SK-N-MC (cell line): ENCODE results near the gene FAXDC2.

Experiments
- EZH2 ChIP-seq: fragments of 200-600 bp; sonication (generic); IDR thresholded peaks from one replicate; pipeline ENCODE4 v1.6.1; 2017; ENCODE audit warnings: antibody characterized with exemption
- FOXP2 ChIP-seq: optimal IDR thresholded peaks from 2 replicates; pipeline ENCODE3; 2011; ENCODE audit warnings: mild to moderate bottlenecking, moderate library complexity; ENCODE audit not compliant: insufficient read depth; ENCODE audit errors: extremely low read length, control extremely low read depth
- POLR2AphosphoS5 ChIP-seq: IDR thresholded peaks from 2 replicates; pipeline ENCODE4 v1.6.1; 2012; ENCODE audit warnings: mild to moderate bottlenecking, low read depth, low read length, borderline replicate concordance

GRCh38 chr5:154806176-154806575, 44.2 kb downstream of the FAXDC2 start:
- no peak for TF ChIP-seq POLR2AphosphoS5
- TF ChIP-seq EZH2, result no peak
- no peak for TF ChIP-seq FOXP2
